ENCODE measurements around the gene STIP1.
"Not testable (repeated sequence)": the region's sequence is repeated elsewhere in the genome, so short reads cannot be mapped to it uniquely, and the experiment has no call there.

STIP1 gene

GRCh38 chr11:64238076-64238475 is 52.1 kb downstream of the STIP1 start:
- DNase-seq (ENCODE audit: low read depth) = no peak

- no peak for DNase-seq (ENCODE audit: low read depth)
Measured at GRCh38 chr11:64238999-64239398, 53.0 kb downstream of the STIP1 start.

GRCh38 chr11:64239662-64240434 is 53.9 kb downstream of the STIP1 start:
- no peak for DNase-seq (ENCODE audit: low read depth)

- DNase-seq (ENCODE audit: low read depth) = peak; percentile 95
Measured at GRCh38 chr11:64240435-64241240, 54.7 kb downstream of the STIP1 start, which contains the start of gene FKBP2. Gene FKBP2, plus strand, starts transcription at chr11:64241095. Its CDS starts 1,293 bp downstream, at chr11:64242388.

GRCh38 chr11:64241241-64241490 is 55.2 kb downstream of the STIP1 start:
- peak; percentile 97 for DNase-seq (ENCODE audit: low read depth)

GRCh38 chr11:64241491-64242374 is 55.8 kb downstream of the STIP1 start:
- no peak for DNase-seq (ENCODE audit: low read depth)

GRCh38 chr11:64243236-64243854 is 57.4 kb downstream of the STIP1 start:
- DNase-seq (ENCODE audit: low read depth) = no peak

GRCh38 chr11:64244107-64244506 is 58.1 kb downstream of the STIP1 start:
- no peak for DNase-seq (ENCODE audit: low read depth)

GRCh38 chr11:64244966-64245365 is 59.0 kb downstream of the STIP1 start:
- DNase-seq (ENCODE audit: low read depth) = no peak

- no peak for DNase-seq (ENCODE audit: low read depth)
Measured at GRCh38 chr11:64245401-64245796, 59.4 kb downstream of the STIP1 start.

- DNase-seq (ENCODE audit: low read depth) = peak; percentile 72
Measured at GRCh38 chr11:64245797-64246620, 60.0 kb downstream of the STIP1 start.

- not testable (repeated sequence) for DNase-seq (ENCODE audit: low read depth)
Measured at GRCh38 chr11:64246621-64246870, 60.6 kb downstream of the STIP1 start.

GRCh38 chr11:64246871-64247728 is 61.1 kb downstream of the STIP1 start, which contains the start of gene PPP1R14B:
Gene PPP1R14B, minus strand, starts transcription at chr11:64246943. Its CDS starts 270 bp downstream, at chr11:64246673.
- peak; percentile 68 for DNase-seq (ENCODE audit: low read depth)

GRCh38 chr11:64247729-64248531 is 62.0 kb downstream of the STIP1 start:
- no peak for DNase-seq (ENCODE audit: low read depth)

- no peak for DNase-seq (ENCODE audit: low read depth)
Measured at GRCh38 chr11:64248578-64248977, 62.6 kb downstream of the STIP1 start.

- no peak for DNase-seq (ENCODE audit: low read depth)
Measured at GRCh38 chr11:64249038-64249437, 63.1 kb downstream of the STIP1 start.

- no peak for DNase-seq (ENCODE audit: low read depth)
Measured at GRCh38 chr11:64249563-64250414, 63.8 kb downstream of the STIP1 start.

GRCh38 chr11:64250415-64251015 is 64.5 kb downstream of the STIP1 start:
- DNase-seq (ENCODE audit: low read depth) = no peak
